ENCODE measurements around the gene TMEM184B. TPM values are rescaled to one million over a fixed set of nuclear protein-coding genes. Genes with fewer than 3 reads are reported as not detected.

Gene TMEM184B
- total and polyA plus RNA-seq, 2 of the 8 experiments (the other 6 are each of a cell fraction or from before 2014, with no cell fraction given): 41.6 to 81.0 TPM

DNA sequence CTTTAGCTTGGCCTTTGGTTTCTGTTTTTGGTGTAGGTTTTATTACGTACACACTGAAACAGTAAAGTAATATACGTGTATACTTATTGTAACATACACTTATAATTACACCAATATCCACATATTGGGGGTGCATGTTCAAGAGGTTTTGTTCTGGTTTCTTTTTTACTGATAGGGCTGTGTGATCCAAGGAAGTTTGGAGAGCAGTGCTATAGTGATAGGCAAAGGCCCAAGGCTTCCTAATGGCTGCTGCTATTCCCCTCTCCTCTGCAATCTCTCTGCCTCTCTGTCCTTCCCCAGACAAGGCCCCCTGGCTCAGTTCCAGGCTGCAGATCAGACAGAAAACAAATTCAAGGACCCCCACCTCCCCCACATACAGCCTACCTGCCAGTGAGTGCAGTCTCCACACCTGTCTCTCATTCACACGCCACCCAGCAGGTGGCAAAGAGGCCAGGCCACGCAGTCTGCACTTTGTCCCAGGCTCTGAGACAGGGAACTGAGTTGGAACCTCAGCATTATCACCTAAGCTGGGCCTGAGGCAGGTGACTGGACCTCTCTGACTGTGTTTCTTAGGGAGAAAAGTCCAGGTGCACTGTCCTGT, 15.1 kb downstream of the TMEM184B start (continued):
- TF ChIP-seq NRF1 (IDR thresholded peaks at IDR 0.05; ENCODE audit: low read depth, low read length) (no peak), SUZ12 (IDR thresholded peaks at IDR 0.05; ENCODE audit: low read length) (no peak)
